Neural cell (in vitro differentiated cells): Measurements from ENCODE around the gene POLR3E. TPM values are rescaled to one million over a fixed set of nuclear protein-coding genes. Genes with fewer than 3 reads are reported as not detected.

ENCODE experiments used
- H2AFZ ChIP-seq: fragments of 200-600, 300-800 bp; sonication (generic), shearing (Covaris generic); 2 replicates; pipeline ENCODE4 v1.6.0; 2014; ENCODE audit warnings: low read depth, mild to moderate bottlenecking, antibody characterized with exemption, low read length, moderate library complexity
- H3F3A ChIP-seq: fragments of 200-600 bp; shearing (Covaris generic); 2 replicates; pipeline ENCODE4 v1.6.1; 2016; ENCODE audit warnings: mild to moderate bottlenecking, moderate library complexity, mixed read lengths, antibody characterized with exemption, low read length; ENCODE audit not compliant: insufficient read depth, poor library complexity, severe bottlenecking
- H3K27ac ChIP-seq: fragments of 200-600, 300-800 bp; sonication (generic), shearing (Covaris generic); 2 replicates; pipeline ENCODE4 v1.5.1; 2014; ENCODE audit warnings: mild to moderate bottlenecking, low read length, moderate library complexity
- H3K27me3 ChIP-seq: fragments of 300-800, 200-600 bp; sonication (generic), shearing (Covaris generic); 2 replicates; pipeline ENCODE4 v1.6.0; 2014; ENCODE audit warnings: mild to moderate bottlenecking, low read depth, low read length, moderate library complexity; ENCODE audit not compliant: insufficient read depth
- H3K36me3 ChIP-seq: fragments of 300-800, 200-600 bp; sonication (generic), shearing (Covaris generic); 2 replicates; pipeline ENCODE4 v1.5.1; 2014; ENCODE audit warnings: mild to moderate bottlenecking, antibody characterized with exemption, low read length, moderate library complexity; ENCODE audit not compliant: insufficient read depth
- H3K4me2 ChIP-seq: fragments of 300-800, 200-600 bp; sonication (generic), shearing (Covaris generic); 2 replicates; pipeline ENCODE4 v1.6.0; 2014; ENCODE audit warnings: mild to moderate bottlenecking, low read length
- H3K4me3 ChIP-seq: fragments of 300-800, 200-600 bp; sonication (generic), shearing (Covaris generic); 2 replicates; pipeline ENCODE4 v1.5.1; 2014; ENCODE audit warnings: mild to moderate bottlenecking, low read length, moderate library complexity
- H3K79me2 ChIP-seq: fragments of 200-600 bp; shearing (Covaris generic); replicated peaks from 2 replicates; pipeline ENCODE4 v1.6.0; 2014; ENCODE audit warnings: mild to moderate bottlenecking, low read length, moderate library complexity; ENCODE audit not compliant: insufficient read depth
- H3K9ac ChIP-seq: fragments of 300-800, 200-600 bp; sonication (generic), shearing (Covaris generic); 2 replicates; pipeline ENCODE4 v1.6.1; 2016; ENCODE audit warnings: mild to moderate bottlenecking, low read length, mixed read lengths
- H3K9me2 ChIP-seq: fragments of 200-600 bp; shearing (Covaris generic); 2 replicates; pipeline ENCODE4 v1.6.1; 2016; ENCODE audit warnings: mild to moderate bottlenecking, low read length, mixed read lengths; ENCODE audit not compliant: insufficient read depth
- H3K9me3 ChIP-seq: fragments of 200-600, 300-800 bp; sonication (generic), shearing (Covaris generic); 2 replicates; pipeline ENCODE4 v1.6.1; 2016; ENCODE audit warnings: mild to moderate bottlenecking, mixed run types, low read length, moderate library complexity, mixed read lengths
- H4K20me1 ChIP-seq: fragments of 200-600 bp; shearing (Covaris generic); 2 replicates; pipeline ENCODE4 v1.6.1; 2016; ENCODE audit warnings: mild to moderate bottlenecking, mixed run types; ENCODE audit not compliant: insufficient read depth
- EP300 ChIP-seq: fragments of 450-650 bp; conservative IDR thresholded peaks from 2 replicates; pipeline ENCODE4 v1.6.1; 2014; ENCODE audit warnings: antibody characterized with exemption, mild to moderate bottlenecking, moderate library complexity; ENCODE audit not compliant: poor library complexity, severe bottlenecking
- EZH2 ChIP-seq: fragments of 200-600, 300-800 bp; shearing (Covaris generic), sonication (generic); IDR thresholded peaks from 2 replicates; pipeline ENCODE4 v1.6.1; 2014; ENCODE audit warnings: antibody characterized with exemption, low read length, borderline replicate concordance, mild to moderate bottlenecking; ENCODE audit not compliant: insufficient read depth, poor library complexity, severe bottlenecking
- MXI1 ChIP-seq: fragments of 450-650 bp; conservative IDR thresholded peaks from 2 replicates; pipeline ENCODE4 v1.6.1; 2014; ENCODE audit warnings: antibody characterized with exemption, mild to moderate bottlenecking; ENCODE audit not compliant: poor library complexity, severe bottlenecking
- POLR2AphosphoS5 ChIP-seq: IDR thresholded peaks from 2 replicates; pipeline ENCODE4 v1.6.1; 2012
- RAD21 ChIP-seq: fragments of 450-650 bp; conservative IDR thresholded peaks from 2 replicates; pipeline ENCODE4 v1.6.1; 2014; ENCODE audit warnings: antibody characterized with exemption, mild to moderate bottlenecking, moderate library complexity
- SMC3 ChIP-seq: fragments of 450-650 bp; conservative IDR thresholded peaks from 2 replicates; pipeline ENCODE4 v1.6.1; 2014; ENCODE audit warnings: antibody characterized with exemption, mild to moderate bottlenecking, moderate library complexity; ENCODE audit not compliant: poor library complexity
- TAF1 ChIP-seq: IDR thresholded peaks from 2 replicates; pipeline ENCODE4 v1.6.1; 2012; ENCODE audit warnings: low read depth
- polyA plus RNA-seq: library from polyadenylated mRNA; depleted of rRNA; stranded (reverse); fragments of >200 nt; gene quantifications from 2 replicates; pipeline ENCODE4 v1.2.3, GENCODE V29; 2014
- TF ChIP-seq, protein P1 (sequence below): fragments of 450-650 bp; IDR thresholded peaks from 2 replicates; pipeline ENCODE4 v1.5.1; 2014; ENCODE audit warnings: antibody characterized with exemption, mild to moderate bottlenecking, moderate library complexity; ENCODE audit not compliant: poor library complexity, severe bottlenecking
- TF ChIP-seq, protein P2 (sequence below): IDR thresholded peaks from 2 replicates; pipeline ENCODE4 v1.6.1; 2012; ENCODE audit warnings: borderline replicate concordance

The POLR3E gene
- polyA plus RNA-seq, 1 donor from 2014 or later, result 47.4 TPM

DNA sequence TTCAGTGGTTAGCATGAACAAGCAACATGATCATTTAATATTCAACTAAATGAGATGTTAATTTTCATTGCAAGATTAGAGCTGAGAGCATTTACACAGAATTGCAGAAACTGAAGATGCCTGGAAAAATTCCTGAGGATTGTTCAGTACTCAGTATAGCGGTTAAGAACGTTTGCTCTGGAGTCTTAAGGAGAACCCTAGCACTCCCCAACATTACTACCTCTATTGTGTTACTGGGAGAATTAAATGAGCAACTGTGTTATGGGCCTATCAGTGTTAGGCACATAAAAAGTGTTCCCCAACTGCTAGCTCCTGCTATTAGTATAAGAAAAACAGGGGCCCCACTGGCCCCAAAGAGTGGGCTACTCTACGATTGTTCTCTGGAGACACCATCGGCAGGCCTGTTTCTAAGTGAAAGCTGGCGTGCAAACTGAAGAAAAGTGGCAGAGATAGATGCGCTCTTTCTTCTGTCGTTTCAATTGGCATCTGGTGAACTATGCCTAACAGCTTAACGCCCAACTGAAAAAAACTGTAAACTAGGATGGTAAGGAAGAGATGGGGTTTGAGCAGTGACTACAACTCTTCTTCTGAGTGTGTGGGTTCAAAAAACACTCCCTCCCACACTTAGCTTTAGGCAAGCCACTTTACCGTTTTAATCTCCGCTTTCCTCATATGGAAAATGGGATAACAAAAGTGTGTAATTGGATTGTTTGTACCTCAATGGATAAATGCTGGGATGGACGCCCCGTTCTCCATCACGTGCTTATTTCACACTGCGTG, 75.9 kb downstream of the POLR3E start (continued):
- TF ChIP-seq SMC3 (no peak), EP300 (no peak), POLR2AphosphoS5 (no peak)

DNA sequence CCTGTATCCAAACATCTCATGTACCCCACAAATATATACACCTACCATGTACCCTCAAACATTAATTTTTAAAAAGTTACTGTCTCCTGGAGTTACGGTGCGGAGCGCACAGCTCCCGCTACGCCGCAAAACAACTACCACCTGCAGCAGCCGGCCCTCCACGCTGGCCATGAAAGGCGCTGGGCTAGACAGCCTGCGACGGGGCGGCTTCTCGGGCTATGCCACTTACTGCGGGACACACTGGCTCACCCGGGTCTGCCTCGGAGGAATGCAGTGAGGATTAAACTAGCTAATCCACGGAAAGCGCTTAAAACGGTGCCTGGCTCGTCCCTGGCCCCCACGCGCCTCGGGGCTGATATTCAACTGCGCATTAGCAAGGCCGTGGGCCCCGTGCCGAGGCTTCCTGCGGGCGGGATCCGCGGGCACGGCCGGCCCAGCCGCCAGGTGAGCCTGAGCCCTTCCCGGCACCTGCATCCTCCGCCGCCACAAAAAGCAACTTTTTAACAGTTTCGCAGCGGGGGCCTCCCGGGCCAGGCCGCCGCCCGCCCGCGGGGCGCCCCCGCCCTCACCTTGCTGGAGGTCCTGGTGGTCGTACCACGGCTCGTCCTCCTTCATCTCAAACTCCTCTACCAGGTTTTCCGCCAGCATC, 76.6 kb downstream of the POLR3E start:
- Histone ChIP-seq H3K27me3 (peaks cover 17% of the 10 kb centered on the region), H3K79me2 (no peaks in the 10 kb centered on the region), H3F3A (no peaks in the 10 kb centered on the region), H3K4me2 (peak overlapping the region; percentile 3), H3K36me3 (no peaks in the 10 kb centered on the region), H3K9ac (peak overlapping the region; percentile 76), H3K27ac (no peak overlapping the region), H3K9me3 (no peaks in the 10 kb centered on the region), H4K20me1 (no peaks in the 10 kb centered on the region), H3K4me3 (peak overlapping the region; percentile 92), H2AFZ (peak overlapping the region; percentile 19), H3K9me2 (no peaks in the 10 kb centered on the region)
- TF ChIP-seq MXI1, result no peak
- TF ChIP-seq, protein P1, sequence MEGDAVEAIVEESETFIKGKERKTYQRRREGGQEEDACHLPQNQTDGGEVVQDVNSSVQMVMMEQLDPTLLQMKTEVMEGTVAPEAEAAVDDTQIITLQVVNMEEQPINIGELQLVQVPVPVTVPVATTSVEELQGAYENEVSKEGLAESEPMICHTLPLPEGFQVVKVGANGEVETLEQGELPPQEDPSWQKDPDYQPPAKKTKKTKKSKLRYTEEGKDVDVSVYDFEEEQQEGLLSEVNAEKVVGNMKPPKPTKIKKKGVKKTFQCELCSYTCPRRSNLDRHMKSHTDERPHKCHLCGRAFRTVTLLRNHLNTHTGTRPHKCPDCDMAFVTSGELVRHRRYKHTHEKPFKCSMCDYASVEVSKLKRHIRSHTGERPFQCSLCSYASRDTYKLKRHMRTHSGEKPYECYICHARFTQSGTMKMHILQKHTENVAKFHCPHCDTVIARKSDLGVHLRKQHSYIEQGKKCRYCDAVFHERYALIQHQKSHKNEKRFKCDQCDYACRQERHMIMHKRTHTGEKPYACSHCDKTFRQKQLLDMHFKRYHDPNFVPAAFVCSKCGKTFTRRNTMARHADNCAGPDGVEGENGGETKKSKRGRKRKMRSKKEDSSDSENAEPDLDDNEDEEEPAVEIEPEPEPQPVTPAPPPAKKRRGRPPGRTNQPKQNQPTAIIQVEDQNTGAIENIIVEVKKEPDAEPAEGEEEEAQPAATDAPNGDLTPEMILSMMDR, result no peak
- TF ChIP-seq, protein P2, sequence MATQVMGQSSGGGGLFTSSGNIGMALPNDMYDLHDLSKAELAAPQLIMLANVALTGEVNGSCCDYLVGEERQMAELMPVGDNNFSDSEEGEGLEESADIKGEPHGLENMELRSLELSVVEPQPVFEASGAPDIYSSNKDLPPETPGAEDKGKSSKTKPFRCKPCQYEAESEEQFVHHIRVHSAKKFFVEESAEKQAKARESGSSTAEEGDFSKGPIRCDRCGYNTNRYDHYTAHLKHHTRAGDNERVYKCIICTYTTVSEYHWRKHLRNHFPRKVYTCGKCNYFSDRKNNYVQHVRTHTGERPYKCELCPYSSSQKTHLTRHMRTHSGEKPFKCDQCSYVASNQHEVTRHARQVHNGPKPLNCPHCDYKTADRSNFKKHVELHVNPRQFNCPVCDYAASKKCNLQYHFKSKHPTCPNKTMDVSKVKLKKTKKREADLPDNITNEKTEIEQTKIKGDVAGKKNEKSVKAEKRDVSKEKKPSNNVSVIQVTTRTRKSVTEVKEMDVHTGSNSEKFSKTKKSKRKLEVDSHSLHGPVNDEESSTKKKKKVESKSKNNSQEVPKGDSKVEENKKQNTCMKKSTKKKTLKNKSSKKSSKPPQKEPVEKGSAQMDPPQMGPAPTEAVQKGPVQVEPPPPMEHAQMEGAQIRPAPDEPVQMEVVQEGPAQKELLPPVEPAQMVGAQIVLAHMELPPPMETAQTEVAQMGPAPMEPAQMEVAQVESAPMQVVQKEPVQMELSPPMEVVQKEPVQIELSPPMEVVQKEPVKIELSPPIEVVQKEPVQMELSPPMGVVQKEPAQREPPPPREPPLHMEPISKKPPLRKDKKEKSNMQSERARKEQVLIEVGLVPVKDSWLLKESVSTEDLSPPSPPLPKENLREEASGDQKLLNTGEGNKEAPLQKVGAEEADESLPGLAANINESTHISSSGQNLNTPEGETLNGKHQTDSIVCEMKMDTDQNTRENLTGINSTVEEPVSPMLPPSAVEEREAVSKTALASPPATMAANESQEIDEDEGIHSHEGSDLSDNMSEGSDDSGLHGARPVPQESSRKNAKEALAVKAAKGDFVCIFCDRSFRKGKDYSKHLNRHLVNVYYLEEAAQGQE, result no peak
- TF ChIP-seq EZH2, result no peak
- TF ChIP-seq POLR2AphosphoS5, result no peak
- no peak for TF ChIP-seq EP300
- TF ChIP-seq TAF1, result no peak
- no peak for TF ChIP-seq RAD21
